HepG2 (cell line): ENCODE data around the gene CKLF.

ENCODE experiments used
- EHMT2 ChIP-seq: fragments of 200-600 bp; sonication (generic); IDR thresholded peaks from 2 replicates; pipeline ENCODE4 v1.7.0; 2017; ENCODE audit warnings: antibody characterized with exemption, low read depth, low read length, borderline replicate concordance
- MTA1 ChIP-seq: sonication (generic); formaldehyde crosslinking; IDR thresholded peaks from 2 replicates; pipeline ENCODE4 v1.4.0; 2020; ENCODE audit warnings: missing genetic modification reagents, mild to moderate bottlenecking, borderline replicate concordance
- NR2F1 ChIP-seq, 2 experiments: fragments of 450-650 bp in 1 of 2; formaldehyde crosslinking in 1 of 2; IDR thresholded peaks; 2 replicates each; pipeline versions ENCODE4 v1.5.0 to v1.6.1; 2016 to 2020; ENCODE audit warnings: mild to moderate bottlenecking in 1 of 2, missing compliant biosample characterization in 1 of 2, missing genetic modification reagents in 1 of 2, moderate library complexity in 1 of 2
- NR3C1 ChIP-seq: sonication (generic); formaldehyde crosslinking; IDR thresholded peaks from 2 replicates; pipeline ENCODE4 v1.4.0; 2020; ENCODE audit warnings: missing genetic modification reagents
- PLRG1 ChIP-seq: fragments of 450-650 bp; conservative IDR thresholded peaks from 2 replicates; pipeline ENCODE4 v1.6.1; 2016
- SETDB1 ChIP-seq: sonication (generic); formaldehyde crosslinking; IDR thresholded peaks from 2 replicates; pipeline ENCODE4 v1.5.1; 2020; ENCODE audit warnings: missing genetic modification reagents, mild to moderate bottlenecking, borderline replicate concordance
- ZBTB42 ChIP-seq: sonication (generic); formaldehyde crosslinking; IDR thresholded peaks from 2 replicates; pipeline ENCODE4 v1.5.0; 2020; ENCODE audit warnings: mild to moderate bottlenecking, missing genetic modification reagents
- ZNF367 ChIP-seq: sonication (generic); formaldehyde crosslinking; IDR thresholded peaks from 2 replicates; pipeline ENCODE4 v1.4.0; 2020; ENCODE audit warnings: missing genetic modification reagents, borderline replicate concordance
- ZNF546 ChIP-seq: sonication (generic); formaldehyde crosslinking; conservative IDR thresholded peaks from 2 replicates; pipeline ENCODE4 v1.8.1; 2023; ENCODE audit warnings: mild to moderate bottlenecking, missing genetic modification reagents
- TF ChIP-seq, protein P1 (sequence below): sonication (generic); formaldehyde crosslinking; IDR thresholded peaks from 2 replicates; pipeline ENCODE4 v1.5.0; 2020; ENCODE audit warnings: mild to moderate bottlenecking, missing genetic modification reagents, borderline replicate concordance

DNA sequence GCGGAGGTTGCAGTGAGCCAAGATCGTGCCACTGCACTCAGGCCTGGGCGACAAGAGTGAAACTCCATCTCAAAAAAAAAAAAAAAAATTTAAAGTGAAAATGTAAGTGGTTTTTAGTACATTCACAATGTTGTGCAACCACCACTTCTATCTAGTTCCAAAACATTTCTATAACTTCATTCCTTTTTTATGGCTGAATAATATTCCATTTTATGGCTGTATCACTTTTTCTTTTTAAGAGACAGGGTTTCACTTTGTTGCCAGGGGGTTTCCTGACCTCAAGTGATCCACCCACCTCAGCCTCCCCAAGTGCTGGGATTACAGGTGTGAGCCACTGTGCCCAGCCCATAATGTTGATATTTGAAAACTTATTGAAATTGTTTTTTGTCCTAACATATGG, 40.4 kb downstream of the CKLF start:
- TF ChIP-seq PLRG1 (no peak), EHMT2 (no peak), ZNF367 (CRISPR knock-in tag) (no peak), MTA1 (CRISPR knock-in tag) (no peak), ZBTB42 (CRISPR knock-in tag) (no peak), ZNF546 (CRISPR knock-in tag) (no peak), SETDB1 (CRISPR knock-in tag) (no peak), NR2F1 (CRISPR knock-in tag; IDR thresholded peaks at IDR 0.05) (no peak), NR3C1 (CRISPR knock-in tag) (no peak)
- TF ChIP-seq, protein P1, sequence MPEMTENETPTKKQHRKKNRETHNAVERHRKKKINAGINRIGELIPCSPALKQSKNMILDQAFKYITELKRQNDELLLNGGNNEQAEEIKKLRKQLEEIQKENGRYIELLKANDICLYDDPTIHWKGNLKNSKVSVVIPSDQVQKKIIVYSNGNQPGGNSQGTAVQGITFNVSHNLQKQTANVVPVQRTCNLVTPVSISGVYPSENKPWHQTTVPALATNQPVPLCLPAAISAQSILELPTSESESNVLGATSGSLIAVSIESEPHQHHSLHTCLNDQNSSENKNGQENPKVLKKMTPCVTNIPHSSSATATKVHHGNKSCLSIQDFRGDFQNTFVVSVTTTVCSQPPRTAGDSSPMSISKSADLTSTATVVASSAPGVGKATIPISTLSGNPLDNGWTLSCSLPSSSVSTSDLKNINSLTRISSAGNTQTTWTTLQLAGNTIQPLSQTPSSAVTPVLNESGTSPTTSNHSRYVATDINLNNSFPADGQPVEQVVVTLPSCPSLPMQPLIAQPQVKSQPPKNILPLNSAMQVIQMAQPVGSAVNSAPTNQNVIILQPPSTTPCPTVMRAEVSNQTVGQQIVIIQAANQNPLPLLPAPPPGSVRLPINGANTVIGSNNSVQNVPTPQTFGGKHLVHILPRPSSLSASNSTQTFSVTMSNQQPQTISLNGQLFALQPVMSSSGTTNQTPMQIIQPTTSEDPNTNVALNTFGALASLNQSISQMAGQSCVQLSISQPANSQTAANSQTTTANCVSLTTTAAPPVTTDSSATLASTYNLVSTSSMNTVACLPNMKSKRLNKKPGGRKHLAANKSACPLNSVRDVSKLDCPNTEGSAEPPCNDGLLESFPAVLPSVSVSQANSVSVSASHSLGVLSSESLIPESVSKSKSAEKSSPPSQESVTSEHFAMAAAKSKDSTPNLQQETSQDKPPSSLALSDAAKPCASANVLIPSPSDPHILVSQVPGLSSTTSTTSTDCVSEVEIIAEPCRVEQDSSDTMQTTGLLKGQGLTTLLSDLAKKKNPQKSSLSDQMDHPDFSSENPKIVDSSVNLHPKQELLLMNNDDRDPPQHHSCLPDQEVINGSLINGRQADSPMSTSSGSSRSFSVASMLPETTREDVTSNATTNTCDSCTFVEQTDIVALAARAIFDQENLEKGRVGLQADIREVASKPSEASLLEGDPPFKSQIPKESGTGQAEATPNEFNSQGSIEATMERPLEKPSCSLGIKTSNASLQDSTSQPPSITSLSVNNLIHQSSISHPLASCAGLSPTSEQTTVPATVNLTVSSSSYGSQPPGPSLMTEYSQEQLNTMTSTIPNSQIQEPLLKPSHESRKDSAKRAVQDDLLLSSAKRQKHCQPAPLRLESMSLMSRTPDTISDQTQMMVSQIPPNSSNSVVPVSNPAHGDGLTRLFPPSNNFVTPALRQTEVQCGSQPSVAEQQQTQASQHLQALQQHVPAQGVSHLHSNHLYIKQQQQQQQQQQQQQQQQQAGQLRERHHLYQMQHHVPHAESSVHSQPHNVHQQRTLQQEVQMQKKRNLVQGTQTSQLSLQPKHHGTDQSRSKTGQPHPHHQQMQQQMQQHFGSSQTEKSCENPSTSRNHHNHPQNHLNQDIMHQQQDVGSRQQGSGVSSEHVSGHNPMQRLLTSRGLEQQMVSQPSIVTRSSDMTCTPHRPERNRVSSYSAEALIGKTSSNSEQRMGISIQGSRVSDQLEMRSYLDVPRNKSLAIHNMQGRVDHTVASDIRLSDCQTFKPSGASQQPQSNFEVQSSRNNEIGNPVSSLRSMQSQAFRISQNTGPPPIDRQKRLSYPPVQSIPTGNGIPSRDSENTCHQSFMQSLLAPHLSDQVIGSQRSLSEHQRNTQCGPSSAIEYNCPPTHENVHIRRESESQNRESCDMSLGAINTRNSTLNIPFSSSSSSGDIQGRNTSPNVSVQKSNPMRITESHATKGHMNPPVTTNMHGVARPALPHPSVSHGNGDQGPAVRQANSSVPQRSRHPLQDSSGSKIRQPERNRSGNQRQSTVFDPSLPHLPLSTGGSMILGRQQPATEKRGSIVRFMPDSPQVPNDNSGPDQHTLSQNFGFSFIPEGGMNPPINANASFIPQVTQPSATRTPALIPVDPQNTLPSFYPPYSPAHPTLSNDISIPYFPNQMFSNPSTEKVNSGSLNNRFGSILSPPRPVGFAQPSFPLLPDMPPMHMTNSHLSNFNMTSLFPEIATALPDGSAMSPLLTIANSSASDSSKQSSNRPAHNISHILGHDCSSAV, result no peak
